ENCODE measurements around the gene BMP8A. TPM values are rescaled to one million over a fixed set of nuclear protein-coding genes. Genes with fewer than 3 reads are reported as not detected.

BMP8A gene
- total and polyA plus RNA-seq, 10 donors, result 0.06 to 2.8 (median 1.4) TPM; not detected in 1

DNA sequence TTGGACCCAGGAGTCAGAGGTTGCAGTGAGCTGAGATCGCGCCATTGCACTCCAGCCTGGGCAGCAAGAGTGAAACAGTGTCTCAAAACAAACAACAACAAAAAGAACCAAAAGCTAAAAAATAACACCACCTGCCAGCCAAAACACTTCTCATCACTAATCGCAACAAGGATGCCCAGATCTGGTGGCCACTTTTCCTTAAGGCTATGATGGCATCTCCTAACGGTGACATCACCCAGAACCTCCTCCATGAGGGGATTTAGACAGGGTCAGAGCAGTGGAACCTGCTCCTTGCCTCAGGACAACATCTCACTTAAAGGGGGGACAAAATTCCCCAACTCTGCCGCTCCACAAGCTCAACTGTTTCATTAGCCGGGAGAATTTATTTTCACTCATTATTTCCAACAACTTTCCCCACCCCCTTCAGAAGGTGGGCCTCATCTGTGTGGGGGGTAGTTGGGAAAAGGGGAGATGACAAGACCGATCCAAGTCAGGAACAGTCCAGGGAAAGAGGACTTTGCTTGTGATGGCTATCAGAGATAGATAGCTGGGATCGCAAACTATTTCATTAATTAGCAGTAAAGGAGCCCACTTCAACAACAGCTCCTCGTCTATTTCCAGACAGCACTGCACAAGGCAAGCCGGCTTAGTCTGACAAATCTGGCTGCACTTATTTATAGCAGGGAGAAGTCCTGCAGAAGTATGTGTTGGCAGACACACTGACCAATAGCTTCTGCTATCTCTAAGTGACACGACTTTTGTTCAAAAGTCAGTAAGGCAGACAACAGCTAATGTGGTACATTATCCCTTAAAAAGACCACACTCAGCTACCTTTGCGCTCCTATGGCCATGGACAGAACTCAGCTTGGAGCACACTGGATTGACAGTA, 82.5 kb downstream of the BMP8A start:
- WGBS, 5 donors, result 54 to 69% (median 65%) methylated on average over 12 of the region's 12 CpGs
- peaks cover 11 to 58% (median 37%) of the 10 kb centered on the region in 6 donors for H3K36me3 ChIP-seq
- intact Hi-C loops (cut with DNase I; ENCODE audit: low total_unique reads), result no loop called here

GRCh38 chr1:39574646-39575045, 83.2 kb downstream of the BMP8A start:
- Histone ChIP-seq H3K4me1 (peaks cover 28 to 48% (median 37%) of the 10 kb centered on the region in 6 donors), H3K36me3 (peaks cover 9 to 51% (median 31%) of the 10 kb centered on the region in 6 donors), H3K27ac (peak overlapping the region in 5 of 8 donors; percentile 88 to 90 (median 88)), H3K4me3 (peak overlapping the region; percentile 64 to 84 (median 82)), H3K9me3 (no peaks in the 10 kb centered on the region), H3K27me3 (replicated peaks in 1 of 7) (no peaks in the 10 kb centered on the region)
- TF ChIP-seq, protein P1, sequence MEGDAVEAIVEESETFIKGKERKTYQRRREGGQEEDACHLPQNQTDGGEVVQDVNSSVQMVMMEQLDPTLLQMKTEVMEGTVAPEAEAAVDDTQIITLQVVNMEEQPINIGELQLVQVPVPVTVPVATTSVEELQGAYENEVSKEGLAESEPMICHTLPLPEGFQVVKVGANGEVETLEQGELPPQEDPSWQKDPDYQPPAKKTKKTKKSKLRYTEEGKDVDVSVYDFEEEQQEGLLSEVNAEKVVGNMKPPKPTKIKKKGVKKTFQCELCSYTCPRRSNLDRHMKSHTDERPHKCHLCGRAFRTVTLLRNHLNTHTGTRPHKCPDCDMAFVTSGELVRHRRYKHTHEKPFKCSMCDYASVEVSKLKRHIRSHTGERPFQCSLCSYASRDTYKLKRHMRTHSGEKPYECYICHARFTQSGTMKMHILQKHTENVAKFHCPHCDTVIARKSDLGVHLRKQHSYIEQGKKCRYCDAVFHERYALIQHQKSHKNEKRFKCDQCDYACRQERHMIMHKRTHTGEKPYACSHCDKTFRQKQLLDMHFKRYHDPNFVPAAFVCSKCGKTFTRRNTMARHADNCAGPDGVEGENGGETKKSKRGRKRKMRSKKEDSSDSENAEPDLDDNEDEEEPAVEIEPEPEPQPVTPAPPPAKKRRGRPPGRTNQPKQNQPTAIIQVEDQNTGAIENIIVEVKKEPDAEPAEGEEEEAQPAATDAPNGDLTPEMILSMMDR (IDR thresholded peaks at IDR 0.05 in 8 of 11, conservative IDR thresholded peaks at IDR 0.05 in 3 of 11), result no peak
- TF ChIP-seq POLR2A (IDR thresholded peaks at IDR 0.05) (no peak), POLR2AphosphoS5 (IDR thresholded peaks at IDR 0.05) (no peak)
- intact Hi-C loops (cut with DNase I; ENCODE audit: low total_unique reads), result no loop called here
- no peak for DNase-seq
- WGBS, 5 donors, result 30 to 44% (median 39%) methylated on average over 4 to 5 of the region's 5 CpGs

More for the DNA sequence above, 82.5 kb downstream of the BMP8A start:
- DNase-seq, result no peak
- Histone ChIP-seq H3K27me3 (replicated peaks in 1 of 7) (no peaks in the 10 kb centered on the region), H3K4me3 (peak overlapping the region; percentile 64 to 84 (median 82)), H3K27ac (peak overlapping the region in 2 of 8 donors; percentile 88 to 90), H3K9me3 (no peaks in the 10 kb centered on the region), H3K4me1 (peaks cover 28 to 48% (median 37%) of the 10 kb centered on the region in 6 donors)
- TF ChIP-seq, protein P1 (IDR thresholded peaks at IDR 0.05 in 8 of 11, conservative IDR thresholded peaks at IDR 0.05 in 3 of 11), result no peak
- TF ChIP-seq POLR2AphosphoS5 (IDR thresholded peaks at IDR 0.05) (no peak), POLR2A (IDR thresholded peaks at IDR 0.05) (no peak)

Small RNAs within 50 kb of the gene (small RNA-seq; reads per million reads assigned to genes)
- gene SNORA55, result 1.7 to 3.9 (median 3.2) reads per million in 4 donors

Other genes starting within 250 kb of the BMP8A start
- 100 to 1,000 TPM; 145 to 241 (median 172) TPM for gene PABPC4, start 85.2 kb downstream of the BMP8A start, total RNA-seq
- gene PABPC4, start 85.2 kb downstream of the BMP8A start, polyA plus RNA-seq, result 100 to 1,000 TPM; 111 to 117 (median 114) TPM
- gene HEYL, start 148.0 kb downstream of the BMP8A start, total RNA-seq, result 1 to 10 TPM; 3.2 to 9.9 (median 5.2) TPM
- gene HEYL, start 148.0 kb downstream of the BMP8A start, polyA plus RNA-seq, result 1 to 10 TPM; 1.2 to 3.1 (median 1.5) TPM
- under 1 TPM in 1 of 7 donors, not detected in 6; 0.23 TPM for gene NT5C1A, start 180.5 kb downstream of the BMP8A start, total RNA-seq
- not detected for gene NT5C1A, start 180.5 kb downstream of the BMP8A start, polyA plus RNA-seq
- gene HPCAL4, start 199.8 kb downstream of the BMP8A start, total RNA-seq, result under 1 TPM; 0.26 to 0.70 (median 0.60) TPM
- gene HPCAL4, start 199.8 kb downstream of the BMP8A start, polyA plus RNA-seq, result under 1 TPM; 0.10 to 0.15 (median 0.13) TPM
- 10 to 100 TPM; 32.1 to 48.8 (median 40.6) TPM for gene PPIE, start 247.2 kb downstream of the BMP8A start, total RNA-seq
- 10 to 100 TPM; 35.7 to 53.2 (median 52.9) TPM for gene PPIE, start 247.2 kb downstream of the BMP8A start, polyA plus RNA-seq